ENCODE data around the gene INPP5K.
"Not testable (repeated sequence)": the region's sequence is repeated elsewhere in the genome, so short reads cannot be mapped to it uniquely, and the experiment has no call there.

INPP5K gene

DNA sequence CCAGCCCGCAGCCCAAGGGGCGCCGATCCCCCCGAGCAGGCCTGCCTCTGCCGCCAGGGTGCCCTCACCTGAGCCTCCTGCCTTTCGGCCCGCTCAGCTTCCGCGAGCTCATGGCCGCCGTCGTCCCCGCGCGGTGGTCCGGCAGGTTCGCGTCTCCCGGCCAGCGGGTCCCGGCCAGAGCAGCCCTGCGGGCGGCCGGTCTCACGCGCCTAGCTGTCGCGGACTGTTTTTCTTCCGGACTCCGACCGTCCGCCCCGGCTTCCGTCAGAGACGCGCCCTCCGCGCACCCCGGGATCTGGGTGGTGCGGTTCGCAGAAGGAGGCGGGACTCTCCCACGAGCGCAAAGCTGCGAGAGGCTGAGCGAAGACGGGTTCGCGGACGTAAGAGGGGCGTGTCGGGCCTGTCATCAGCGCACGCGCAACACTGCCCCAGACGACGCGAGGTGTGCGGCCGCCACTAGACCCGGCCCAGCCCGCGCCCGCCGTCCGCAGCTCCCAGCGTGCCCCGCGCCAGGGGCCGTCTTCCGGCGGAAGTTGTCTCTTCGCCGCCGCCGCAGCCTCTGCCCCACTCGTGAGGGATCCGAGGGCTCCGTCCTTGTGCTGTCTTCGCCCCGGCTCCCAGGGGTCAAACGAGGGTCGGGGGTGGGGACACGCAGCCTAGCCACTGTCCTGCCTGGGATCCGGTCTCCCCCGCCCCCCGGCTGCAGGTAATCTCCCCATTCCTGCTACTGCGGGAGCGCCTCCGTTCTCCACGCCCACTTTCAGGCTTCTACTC lies at the start of gene INPP5K:
INPP5K (minus strand) TSS at position 225 of the 774 bp plus-strand sequence; CDS start at position 112, 113 bp downstream.
- no peak for TF ChIP-seq CTCF (IDR thresholded peaks at IDR 0.05)
- Mint-ChIP-seq H3K4me3 (peak within 1 kb of the TSS; percentile 89), H3K9me3 (no peaks in the 10 kb centered on the region), H3K27me3 (ENCODE audit: low read depth, poor library complexity) (no peaks in the 10 kb centered on the region), H3K27ac (peak within 1 kb of the TSS; percentile 91), H3K4me1 (peaks cover 47% of the 10 kb centered on the region), H3K36me3 (ENCODE audit: low read depth) (peaks cover 18% of the 10 kb centered on the region)
- peak; percentile 95 for DNase-seq

- no peaks in the 10 kb centered on the region for H3K9me3 Mint-ChIP-seq
- no peak overlapping the region for H3K4me3 Mint-ChIP-seq
- no peak for DNase-seq
- H3K4me1 Mint-ChIP-seq: peaks cover 47% of the 10 kb centered on the region
- TF ChIP-seq CTCF (IDR thresholded peaks at IDR 0.05): no peak
- H3K36me3 Mint-ChIP-seq (ENCODE audit: low read depth): no peaks in the 10 kb centered on the region
- no peak overlapping the region for H3K27ac Mint-ChIP-seq
- H3K27me3 Mint-ChIP-seq (ENCODE audit: low read depth, poor library complexity): peaks cover 19% of the 10 kb centered on the region
These were observed 49.5 kb upstream of the INPP5K start for GRCh38 chr17:1565877-1566276.

GRCh38 chr17:1563786-1564613 lies 47.6 kb upstream of the INPP5K start:
- no peaks in the 10 kb centered on the region for H3K9me3 Mint-ChIP-seq
- H3K27ac Mint-ChIP-seq: peak overlapping the region; percentile 10
- H3K4me3 Mint-ChIP-seq: peak overlapping the region; percentile 60
- TF ChIP-seq CTCF (IDR thresholded peaks at IDR 0.05): no peak
- H3K27me3 Mint-ChIP-seq (ENCODE audit: low read depth, poor library complexity): peaks cover 22% of the 10 kb centered on the region
- no peaks in the 10 kb centered on the region for H3K36me3 Mint-ChIP-seq (ENCODE audit: low read depth)
- peaks cover 59% of the 10 kb centered on the region for H3K4me1 Mint-ChIP-seq
- DNase-seq: no peak

DNA sequence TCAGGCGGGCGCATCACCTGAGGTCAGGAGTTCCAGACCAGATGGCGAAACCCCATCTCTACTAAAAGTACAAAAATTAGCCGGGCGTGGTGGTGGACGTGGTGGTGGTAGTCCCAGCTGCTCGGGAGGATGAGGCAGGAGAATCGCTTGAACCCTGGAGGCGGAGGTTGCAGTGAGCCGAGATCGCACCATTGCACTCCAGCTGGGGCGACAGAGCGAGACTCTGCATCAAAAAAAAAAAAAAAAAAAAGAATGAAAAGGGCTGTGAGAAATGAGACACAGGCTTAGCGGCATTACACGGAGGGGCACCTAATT lies 47.0 kb upstream of the INPP5K start:
- not testable (repeated sequence) for H3K27ac Mint-ChIP-seq; H3K36me3 Mint-ChIP-seq (ENCODE audit: low read depth); DNase-seq; H3K9me3 Mint-ChIP-seq
- peak overlapping the region; percentile 60 for H3K4me3 Mint-ChIP-seq
- peaks cover 22% of the 10 kb centered on the region for H3K27me3 Mint-ChIP-seq (ENCODE audit: low read depth, poor library complexity)
- H3K4me1 Mint-ChIP-seq: peaks cover 62% of the 10 kb centered on the region

- no peak for DNase-seq
- peak overlapping the region; percentile 11 for H3K4me3 Mint-ChIP-seq
- peaks cover 5% of the 10 kb centered on the region for H3K36me3 Mint-ChIP-seq (ENCODE audit: low read depth)
- peaks cover 66% of the 10 kb centered on the region for H3K4me1 Mint-ChIP-seq
- H3K27me3 Mint-ChIP-seq (ENCODE audit: low read depth, poor library complexity): peaks cover 18% of the 10 kb centered on the region
- H3K27ac Mint-ChIP-seq: no peak overlapping the region
- H3K9me3 Mint-ChIP-seq: no peaks in the 10 kb centered on the region
- TF ChIP-seq CTCF (IDR thresholded peaks at IDR 0.05): no peak
These were observed 45.8 kb upstream of the INPP5K start for GRCh38 chr17:1562176-1562643.

GRCh38 chr17:1561420-1562175 lies 45.2 kb upstream of the INPP5K start:
- Mint-ChIP-seq H3K9me3 (no peaks in the 10 kb centered on the region), H3K4me1 (peaks cover 69% of the 10 kb centered on the region), H3K4me3 (peak overlapping the region; percentile 91), H3K27ac (peak overlapping the region; percentile 95), H3K36me3 (ENCODE audit: low read depth) (peaks cover 9% of the 10 kb centered on the region), H3K27me3 (ENCODE audit: low read depth, poor library complexity) (peaks cover 16% of the 10 kb centered on the region)
- TF ChIP-seq CTCF (IDR thresholded peaks at IDR 0.05): no peak
- DNase-seq: peak; percentile 59
